HG03520 (cell line): ENCODE measurements around the gene ADH7.

Experiments used
- ATAC-seq: cut with Tn5 transposase; IDR thresholded peaks from one replicate; pipeline ENCODE4 v1.9.1; 2021; ENCODE audit warnings: mild to moderate bottlenecking, moderate library complexity; ENCODE audit not compliant: unreplicated experiment

The ADH7 gene

DNA sequence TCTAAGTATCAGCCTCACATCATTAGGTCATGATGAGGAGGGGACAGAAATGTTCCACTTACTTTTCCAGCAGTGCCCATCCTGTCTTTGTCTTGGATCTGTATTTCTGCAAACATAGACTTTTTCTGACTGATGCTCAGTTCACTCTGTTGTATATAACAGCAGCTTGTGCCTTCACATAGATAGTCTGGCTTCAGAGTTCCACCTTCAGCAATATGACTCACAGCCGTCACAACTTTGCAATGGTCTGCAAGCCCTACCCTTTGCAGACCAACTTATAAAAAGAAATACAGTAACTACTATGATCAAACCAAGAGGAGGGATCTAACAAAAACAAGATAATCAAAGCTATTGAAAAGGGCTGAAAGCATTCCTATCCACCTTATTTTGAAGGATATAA is at the start of gene ADH7:
ADH7 (minus strand) TSS at position 189 of the 400 bp plus-strand sequence; CDS start at position 80, 109 bp downstream.
- ATAC-seq: no peak

DNA sequence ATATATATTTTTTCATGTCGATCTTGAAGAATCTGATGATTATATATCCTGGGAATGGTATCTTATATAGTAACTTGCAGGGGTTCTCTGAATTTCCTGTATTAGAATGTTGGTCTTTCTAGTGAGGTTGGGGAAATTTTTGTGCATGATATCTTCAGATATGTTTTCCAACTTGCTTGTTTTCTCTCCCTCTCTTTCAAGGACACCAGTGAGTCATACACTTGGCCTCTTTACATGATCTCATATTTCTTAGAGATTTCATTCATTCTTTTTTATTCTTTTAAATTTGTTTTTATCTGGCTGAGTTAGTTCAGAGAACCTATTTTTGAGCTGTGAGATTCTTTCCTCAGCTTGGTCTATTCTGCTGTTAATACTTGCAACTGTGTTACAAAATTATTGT is 48.5 kb upstream of the ADH7 start:
- no peak for ATAC-seq

DNA sequence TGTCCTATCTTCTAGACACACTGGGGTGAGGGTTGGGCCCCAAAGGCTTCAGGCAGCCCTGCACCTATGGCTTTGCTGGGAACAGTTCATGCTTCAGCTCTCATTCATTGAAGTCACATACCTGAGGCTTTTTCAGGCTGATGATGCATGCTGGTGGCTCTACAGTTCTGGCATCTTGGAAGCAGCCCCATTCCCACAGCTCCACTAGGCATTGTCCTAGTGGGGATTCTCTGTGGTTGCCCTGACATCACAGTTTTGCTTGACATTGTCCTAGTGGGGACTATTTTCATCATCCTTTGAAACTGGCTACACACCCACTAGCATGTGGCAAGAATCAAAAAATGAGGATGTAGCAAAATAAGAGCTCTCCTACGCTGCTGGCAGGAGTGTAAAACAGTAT is 38.0 kb upstream of the ADH7 start:
- ATAC-seq: no peak

DNA sequence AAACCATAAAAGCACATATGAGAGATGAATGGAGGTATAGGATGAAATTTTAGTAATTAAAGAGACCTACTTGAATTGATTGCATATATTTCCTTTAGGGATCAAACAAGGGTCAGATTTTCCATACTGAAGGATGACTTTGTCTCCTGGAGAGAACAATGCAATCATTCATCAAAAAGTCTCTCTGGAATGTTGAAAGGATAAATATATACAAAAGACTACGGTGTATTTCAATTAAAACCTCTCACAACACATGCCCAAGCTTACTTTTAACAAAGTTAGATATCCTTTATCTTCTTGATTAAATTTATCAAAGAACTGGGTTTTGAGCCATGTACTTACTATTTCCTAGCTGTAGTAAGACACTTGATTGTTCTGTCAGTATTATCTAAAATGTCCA is 36.8 kb upstream of the ADH7 start:
- ATAC-seq: no peak

DNA sequence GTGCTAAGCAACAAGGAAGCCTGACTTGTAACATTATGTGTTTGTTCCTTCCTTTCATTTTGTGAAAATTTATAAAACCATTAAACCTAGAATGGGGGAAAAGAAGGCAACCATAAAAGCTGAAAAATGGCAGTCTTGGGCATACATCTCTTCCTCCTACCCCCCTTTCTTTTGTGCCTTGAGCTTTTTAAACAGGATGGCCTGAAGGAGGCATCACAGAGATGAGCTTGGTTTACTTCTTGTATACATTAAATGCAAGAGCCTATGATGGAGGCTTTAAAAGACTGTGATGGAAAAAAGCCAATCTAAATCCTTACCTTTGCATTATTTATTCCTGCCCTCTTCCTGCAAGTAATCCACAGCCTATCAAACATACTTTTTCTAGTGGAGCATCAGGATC is 36.2 kb upstream of the ADH7 start:
- no peak for ATAC-seq

DNA sequence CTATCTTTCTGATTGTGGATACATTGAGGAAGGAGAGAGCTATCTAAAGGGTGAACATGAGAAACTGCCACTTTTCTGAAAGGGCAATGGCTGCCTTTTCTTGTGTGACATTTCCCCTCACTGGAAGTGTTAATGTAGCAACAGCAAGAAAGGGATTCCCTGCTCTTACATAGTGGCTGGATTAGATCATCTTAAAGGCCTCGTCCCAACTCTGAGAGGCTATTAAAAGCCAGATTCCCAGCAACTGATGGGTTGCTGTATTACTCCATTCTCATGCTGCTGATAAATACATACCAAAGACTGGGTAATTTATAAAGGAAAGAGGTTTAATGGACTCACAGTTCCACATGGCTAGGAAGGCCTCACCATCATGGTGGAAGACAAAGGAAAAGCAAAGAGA is 33.7 kb upstream of the ADH7 start:
- ATAC-seq: no peak

DNA sequence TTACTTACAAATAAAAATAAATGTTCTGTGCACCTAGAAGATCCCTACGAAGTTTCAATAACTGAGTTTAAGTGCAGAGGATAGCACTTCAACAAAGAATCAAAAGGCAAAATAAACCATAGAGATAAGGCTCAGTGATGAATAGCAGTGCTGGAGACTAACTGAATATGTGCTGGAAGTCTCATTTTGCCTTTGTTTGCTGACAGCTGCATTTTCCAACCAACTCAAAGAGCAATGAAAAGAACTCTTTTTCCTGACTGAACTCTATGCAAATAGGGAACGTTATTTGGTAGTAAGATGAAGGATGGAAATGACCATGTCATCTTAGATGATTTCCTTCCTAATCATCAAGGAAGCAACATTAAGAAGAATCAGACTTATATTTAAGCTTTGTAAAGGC is 32.7 kb upstream of the ADH7 start:
- ATAC-seq: no peak

DNA sequence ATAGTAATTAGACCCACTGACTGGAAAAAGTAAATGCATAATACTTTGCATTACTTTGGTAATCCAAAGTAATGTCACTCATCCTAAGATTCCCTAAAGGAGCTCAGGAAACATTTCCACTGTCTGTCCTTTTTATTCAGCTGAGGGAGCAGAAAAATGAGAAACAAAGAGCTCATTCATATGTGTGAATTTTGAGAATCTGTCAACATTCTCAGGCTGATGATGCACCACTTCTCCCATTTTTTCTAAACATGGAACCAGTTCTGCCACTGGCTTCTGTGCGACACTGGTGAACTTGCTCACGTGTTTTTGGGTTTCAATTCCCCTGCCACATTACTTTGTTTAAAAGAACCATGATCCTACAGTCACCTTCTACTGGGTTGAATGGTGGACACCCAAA is 28.4 kb upstream of the ADH7 start:
- no peak for ATAC-seq

DNA sequence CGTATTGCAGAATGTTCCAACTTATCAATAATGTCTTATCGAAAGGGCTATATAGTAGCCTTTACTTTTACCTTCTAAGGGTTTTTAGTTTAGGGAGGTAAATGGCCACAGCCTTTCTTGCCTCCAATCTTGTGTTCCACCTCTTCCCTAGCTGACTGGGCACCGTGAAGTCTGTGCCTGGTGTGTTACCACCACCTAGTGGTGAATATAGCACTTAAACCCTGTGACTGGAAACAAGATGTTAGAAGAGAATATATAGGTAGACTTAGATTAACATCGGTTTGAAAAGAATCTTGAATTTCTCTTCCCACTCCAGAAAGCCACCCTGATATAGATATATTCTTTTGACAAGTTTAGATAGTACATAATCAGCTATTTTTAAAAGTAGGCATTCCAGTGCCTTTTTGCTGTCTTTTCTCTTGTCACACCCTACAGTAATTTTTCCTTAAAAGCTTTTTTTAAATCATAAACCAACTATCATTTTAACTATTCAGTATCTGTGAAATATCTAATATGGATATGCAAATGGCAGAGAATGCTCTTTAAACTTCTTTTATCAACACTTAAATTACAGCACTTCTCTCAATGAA is 27.8 kb upstream of the ADH7 start:
- ATAC-seq: peak; percentile 90

DNA sequence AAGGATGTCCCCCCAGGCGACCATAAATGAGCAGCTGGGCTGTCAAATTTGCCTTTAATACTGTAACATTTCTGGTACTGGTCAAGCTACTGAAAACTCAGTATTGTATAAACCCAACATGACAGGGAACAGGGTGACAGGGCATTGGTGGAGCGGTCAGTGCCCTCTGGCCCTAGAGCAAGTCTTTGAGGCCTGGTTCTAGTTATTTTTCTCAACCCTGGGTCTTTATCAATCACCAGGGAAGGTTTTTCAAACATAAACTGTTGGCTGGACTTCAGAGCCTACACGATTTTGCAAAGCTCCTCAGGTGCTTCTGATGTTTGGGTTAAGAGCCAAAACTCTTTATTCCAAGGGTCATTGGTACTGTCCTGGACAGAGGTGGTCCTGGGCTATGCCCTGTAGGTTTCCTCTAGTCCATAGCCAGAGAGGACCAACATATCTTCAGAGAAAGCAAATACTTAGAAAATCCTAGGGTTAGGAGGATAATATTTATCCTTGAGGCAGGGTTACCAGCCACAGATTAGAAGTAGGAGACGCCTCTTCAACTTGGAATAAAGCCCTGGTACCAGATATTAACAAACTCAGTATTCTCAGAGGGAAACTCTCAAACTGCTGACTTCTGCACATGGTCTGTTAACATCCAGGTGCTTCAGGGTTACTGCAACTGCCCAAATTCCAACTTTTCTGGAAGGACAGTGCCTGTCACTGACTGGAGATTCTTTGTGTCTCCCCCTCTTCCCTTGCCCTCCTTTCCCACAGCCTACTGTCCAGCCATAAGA is 26.7 kb upstream of the ADH7 start:
- ATAC-seq: no peak

DNA sequence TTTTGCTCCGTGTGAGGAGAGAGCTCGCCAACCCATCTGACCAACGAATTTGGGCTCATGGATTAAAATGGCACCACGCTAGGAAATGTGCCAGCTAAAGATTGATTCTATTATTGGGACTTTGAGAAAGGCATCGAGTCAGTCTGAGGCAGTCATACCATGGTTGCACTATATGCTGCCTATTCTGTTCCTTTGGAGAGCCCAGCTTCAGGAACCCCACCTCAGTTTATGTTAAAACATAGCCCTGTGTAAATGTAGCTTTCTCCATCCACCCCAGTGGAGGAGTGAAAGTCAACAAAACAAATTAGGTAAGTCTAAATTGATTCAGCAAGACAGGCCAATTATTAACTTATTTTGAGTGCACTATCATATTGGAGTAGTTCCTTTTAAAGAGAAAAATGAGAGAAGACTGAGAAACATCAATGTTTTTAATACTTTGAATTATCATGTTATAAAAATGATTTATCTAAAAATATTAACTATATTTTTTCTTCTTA is 24.5 kb upstream of the ADH7 start:
- ATAC-seq: no peak

DNA sequence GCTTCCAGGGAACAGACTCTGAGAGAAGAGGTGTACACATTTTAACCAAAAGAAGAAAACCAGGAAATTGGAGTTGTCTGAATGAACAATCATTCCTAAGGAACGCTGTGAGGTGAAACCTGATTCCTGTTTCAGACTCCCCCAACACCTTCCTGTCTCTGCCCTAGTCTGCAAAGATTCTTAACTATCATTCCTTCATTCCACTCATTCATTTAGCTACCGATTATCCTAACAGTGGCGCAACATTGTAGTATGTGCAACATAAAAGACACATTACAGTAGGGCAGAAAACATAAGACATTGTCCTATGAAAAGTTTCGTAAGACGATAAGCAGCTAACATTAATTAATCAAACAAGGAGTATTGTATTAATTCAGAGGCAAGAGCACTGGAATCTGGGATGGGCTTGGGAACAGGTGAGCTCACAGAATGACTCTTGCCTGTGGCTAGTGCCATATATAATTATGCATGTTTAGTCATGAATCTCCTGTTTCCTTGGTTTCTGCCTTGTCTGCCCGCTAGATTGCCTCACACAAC is 23.8 kb upstream of the ADH7 start:
- no peak for ATAC-seq

DNA sequence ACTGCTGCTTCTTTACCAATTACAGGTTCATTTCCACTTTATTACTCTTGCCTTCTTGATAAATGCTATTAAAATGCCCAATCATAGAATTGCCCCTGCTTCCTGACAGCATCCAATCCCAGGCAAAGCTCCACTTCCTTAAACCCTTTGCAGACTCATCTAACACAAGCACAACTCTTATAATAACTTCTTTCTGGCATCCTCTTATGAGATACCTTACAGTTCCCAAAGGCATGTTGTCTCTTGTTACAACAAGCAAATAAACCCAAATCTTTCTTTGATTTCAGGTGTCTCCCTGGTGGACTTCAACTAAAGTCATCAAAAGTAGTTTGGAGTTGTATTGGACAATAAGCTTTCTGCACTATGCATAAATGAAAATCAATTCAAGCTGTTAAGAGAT is 22.5 kb upstream of the ADH7 start:
- no peak for ATAC-seq

DNA sequence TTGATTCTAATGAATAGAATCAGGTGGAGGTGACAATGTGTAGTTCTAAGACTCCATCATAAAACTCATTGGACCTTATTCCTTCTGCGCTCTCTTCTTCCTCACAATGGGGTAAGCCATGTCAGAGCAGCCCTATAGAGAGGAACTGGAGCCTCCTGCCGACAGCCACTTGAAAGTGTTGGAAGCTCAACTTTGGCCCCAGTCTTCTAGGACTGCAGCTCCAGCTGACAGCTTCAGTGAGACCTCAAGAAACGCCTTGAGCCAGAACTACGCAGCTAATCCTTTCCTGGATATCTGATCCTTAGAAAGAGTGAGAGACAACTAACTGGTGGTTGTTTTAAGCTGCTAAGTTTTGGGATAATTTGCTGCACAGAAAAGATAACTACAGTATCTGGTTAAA is 22.1 kb upstream of the ADH7 start:
- ATAC-seq: no peak

DNA sequence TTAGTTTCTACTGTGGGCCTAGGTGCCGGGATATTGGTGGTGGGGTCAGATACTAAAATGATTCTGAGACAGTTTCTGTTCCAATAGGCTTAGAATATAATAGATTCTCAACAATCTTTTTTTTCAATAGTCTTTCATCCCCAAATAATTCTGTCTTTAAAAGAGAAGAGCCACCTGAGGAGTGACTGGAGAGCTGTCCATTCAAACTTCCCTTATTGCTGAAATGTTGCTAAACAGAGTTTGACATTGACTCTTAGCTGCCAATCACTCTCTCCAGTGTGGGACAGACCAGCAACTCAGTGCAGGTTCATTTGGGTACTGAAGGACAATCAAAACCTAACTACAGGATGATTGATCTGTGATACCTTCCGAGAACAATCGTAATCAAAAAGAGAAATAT is 12.4 kb upstream of the ADH7 start:
- peak; percentile 19 for ATAC-seq

DNA sequence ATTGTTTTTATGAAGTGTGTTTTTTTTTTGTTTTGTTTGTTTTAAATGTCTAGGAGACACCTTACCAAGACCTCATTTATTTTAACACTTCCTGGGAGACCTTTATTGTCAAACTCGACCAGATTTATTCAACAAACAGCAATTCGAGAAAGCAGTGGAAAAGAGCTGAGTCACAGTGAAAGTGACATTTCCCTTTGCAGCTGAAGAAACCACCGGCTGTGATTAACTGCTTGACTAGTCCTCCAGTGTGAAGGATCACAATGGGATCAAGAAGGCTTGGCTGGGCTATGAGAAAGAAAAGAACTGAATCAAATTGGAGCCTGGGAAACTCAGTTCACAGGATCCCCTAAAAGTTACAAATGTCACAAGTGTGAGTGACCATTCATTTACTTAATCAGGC is 11.9 kb upstream of the ADH7 start:
- ATAC-seq: peak; percentile 84

DNA sequence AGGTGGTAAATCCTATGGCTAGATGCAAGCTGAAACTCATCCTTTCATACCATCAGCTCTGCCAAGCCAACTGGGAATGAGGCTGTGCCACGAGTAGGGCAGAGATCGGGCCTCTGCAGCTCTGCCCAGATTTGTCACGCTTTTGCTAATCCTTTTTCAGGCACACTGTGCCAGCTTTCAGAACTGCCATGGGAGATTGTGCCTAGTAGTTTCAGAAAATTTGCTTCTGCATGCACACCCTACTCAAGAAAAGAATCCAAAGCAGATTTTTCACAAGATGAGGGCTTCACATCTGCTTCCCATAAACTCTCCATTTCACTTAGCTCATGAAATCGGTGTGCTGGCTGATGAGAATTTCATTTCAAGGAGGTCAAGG is 3.3 kb upstream of the ADH7 start:
- no peak for ATAC-seq

DNA sequence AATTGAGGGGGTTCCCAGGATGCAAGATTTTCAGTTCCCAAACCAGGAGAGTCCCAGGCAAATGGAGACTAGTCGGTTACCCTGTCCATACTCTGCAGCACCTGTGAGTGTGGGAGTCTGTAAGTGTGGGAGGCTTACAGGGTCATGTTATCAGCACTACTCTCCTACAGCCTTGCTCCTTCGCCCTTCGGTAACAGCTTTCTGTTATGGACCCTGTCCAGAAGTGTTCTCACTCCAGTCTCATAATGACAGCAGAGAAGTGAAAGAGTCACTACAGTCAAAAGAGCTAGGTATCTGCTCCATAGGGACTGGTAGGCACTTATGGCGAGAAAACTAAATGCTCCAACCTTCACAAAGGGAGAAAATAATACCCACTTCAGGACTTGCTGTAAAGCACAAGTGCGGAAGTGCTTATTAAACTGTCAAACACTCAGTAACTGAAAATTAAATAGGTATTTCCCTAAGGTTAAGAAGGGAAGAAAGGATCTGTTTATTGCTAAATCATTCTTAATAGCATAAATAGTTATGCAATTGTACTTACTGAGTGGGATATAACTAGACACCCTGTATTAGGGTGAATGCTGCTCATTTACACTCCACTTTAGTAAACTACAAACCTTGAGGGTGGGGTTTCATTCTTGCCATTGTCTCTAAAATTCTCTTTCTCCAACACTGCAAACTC is 2.7 kb upstream of the ADH7 start:
- ATAC-seq: no peak

DNA sequence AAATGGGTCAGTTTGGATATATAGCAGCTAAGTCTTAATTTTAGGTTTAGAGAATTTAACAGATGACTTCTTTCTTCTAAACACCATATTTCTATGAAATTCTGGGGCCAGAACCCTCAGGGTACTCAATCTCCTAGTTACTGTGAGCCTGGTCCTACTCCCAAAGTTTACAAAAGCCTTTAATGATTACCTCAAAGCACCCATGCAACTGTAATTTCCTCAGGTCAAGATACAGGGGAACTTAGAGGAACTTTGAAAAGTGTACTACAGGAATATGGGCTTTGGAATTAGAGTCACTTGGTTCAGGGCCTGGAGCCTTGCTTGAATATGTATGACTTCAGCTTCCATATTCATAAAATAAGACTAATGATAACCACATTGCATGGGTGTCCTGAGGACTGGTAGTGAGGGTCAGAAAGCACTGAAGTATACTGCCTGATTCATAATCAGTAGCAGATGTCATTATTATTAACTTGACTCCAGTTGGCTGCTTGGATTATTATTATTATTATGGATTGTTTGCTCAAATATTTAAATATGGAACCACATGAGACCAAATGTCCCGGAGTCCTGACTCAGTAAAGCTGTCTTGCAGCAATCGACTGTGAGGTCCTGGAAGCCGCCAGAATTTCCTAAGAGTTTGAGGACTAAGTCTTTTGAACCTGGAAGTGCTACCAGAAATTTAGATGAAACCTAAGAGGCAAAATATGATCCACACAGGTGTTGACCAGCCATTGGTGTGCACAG is 2.0 kb upstream of the ADH7 start:
- ATAC-seq: no peak

DNA sequence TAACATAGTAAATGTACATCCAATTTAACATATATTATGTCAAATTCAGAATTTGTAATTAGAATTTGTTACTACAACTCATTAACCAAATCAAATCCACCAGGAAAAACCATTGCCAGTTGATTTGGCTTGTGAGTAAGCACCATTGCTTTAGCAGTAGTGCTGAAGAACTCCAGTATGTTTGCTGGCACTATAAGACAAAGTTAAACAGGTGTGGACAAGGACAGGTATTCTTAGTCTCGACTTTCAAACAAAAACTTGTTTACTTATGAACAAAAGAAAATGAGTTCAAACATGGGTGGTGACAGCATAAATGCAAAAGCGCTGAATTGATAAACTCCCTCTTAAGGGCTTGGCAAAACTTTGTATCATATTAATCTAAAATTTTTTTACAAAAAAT is 1.3 kb upstream of the ADH7 start:
- no peak for ATAC-seq

DNA sequence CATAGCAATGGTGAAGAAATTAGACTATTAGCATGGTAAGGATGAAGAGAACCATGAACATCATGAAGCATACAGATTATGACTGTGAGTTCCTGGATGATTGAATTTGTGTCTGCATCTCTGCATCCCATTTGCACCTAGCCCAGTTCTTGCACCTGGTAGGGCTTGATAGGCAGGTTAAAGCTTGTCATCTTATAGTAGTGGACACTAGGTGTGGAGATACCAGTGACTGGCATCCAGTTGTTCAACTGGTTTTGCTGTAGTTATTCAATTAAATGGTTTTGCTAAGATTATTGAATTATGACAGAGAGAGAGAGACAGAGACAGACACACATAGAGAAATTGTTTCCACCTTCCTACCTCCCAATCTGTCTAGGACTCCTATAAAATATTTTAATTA is 5.0 kb downstream of the ADH7 start:
- no peak for ATAC-seq
